H7 (cell line): ENCODE measurements around the gene VSTM4. TPM values are rescaled to one million over a fixed set of nuclear protein-coding genes. Genes with fewer than 3 reads are reported as not detected.

Experiments
- DNase-seq: peaks from one replicate; pipeline ENCODE4 v3.0.0; 2012
- H3K27me3 ChIP-seq: 2 replicates; pipeline ENCODE4 v1.6.0; 2011; ENCODE audit warnings: mild to moderate bottlenecking, low read length; ENCODE audit not compliant: control insufficient read depth, insufficient read depth
- H3K36me3 ChIP-seq: replicated peaks from 2 replicates; pipeline ENCODE4 v1.5.1; 2011; ENCODE audit warnings: low read length; ENCODE audit not compliant: control insufficient read depth, insufficient read depth
- H3K4me3 ChIP-seq: 2 replicates; pipeline ENCODE4 v1.5.1; 2011; ENCODE audit warnings: low read depth, mild to moderate bottlenecking, control low read depth, low read length, moderate library complexity; ENCODE audit not compliant: insufficient read depth
- total RNA-seq: library from RNA; depleted of rRNA; stranded (reverse); fragments of >200 nt; shearing (Covaris generic); gene quantifications from 2 replicates; pipeline ENCODE4 v1.2.3, GENCODE V29; 2014

The VSTM4 gene
- total RNA-seq, 1 experiment from 2014 or later, result 0.31 TPM

DNA sequence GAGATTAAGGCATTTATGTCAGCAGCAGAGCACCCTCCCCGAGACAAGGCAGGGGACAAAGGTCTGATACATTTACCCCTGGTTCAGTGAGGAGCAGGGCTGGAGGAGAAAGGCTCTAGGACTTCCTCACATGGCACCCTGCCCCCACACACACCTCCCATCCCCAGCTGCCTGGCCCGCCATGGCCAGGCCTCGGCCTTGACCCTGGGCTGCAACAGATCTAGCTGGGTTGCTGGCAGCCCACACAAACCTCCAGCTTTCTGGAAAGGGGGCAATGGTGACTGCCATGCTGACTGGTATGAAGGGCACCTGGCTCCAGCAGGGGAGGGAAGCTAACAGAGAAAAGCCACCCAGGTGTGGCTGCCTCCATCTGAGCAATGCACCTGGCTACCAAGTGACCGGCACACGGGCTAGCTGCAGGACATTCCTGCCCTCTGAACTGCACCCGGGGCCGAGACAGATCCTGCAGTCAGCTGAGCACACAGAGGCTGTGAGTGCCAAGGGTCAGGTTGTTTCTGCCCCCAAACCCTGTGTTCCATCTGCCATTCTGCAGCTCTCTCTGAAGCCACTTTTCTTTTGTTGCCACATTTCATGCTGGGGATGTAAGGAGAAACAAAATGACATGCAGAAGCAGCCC is 89.9 kb downstream of the VSTM4 start:
- H3K36me3 ChIP-seq, result no peaks in the 10 kb centered on the region
- H3K4me3 ChIP-seq, result no peak overlapping the region
- H3K27me3 ChIP-seq, result no peaks in the 10 kb centered on the region
- DNase-seq, result no peak

DNA sequence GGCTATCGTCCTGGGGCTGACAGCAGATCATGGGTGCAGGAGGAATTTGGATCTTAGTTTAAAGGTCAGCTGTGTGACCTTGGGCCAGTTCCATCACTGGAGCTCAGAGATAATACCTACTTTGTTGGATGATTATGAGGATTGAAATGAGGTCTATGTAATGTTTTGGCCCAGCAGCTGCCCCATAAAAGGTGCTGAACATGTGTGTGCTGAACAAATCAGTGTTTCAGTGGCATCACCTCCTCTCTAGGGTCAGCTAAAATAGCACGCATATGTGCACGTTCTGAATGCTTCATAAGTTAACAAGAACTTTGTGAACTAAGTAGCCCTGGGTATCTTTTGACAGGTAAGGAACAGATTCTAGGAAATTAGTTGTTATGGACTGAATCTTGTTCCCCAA is 90.8 kb downstream of the VSTM4 start:
- Histone ChIP-seq H3K36me3 (no peaks in the 10 kb centered on the region), H3K27me3 (no peaks in the 10 kb centered on the region), H3K4me3 (no peak overlapping the region)
- no peak for DNase-seq

DNA sequence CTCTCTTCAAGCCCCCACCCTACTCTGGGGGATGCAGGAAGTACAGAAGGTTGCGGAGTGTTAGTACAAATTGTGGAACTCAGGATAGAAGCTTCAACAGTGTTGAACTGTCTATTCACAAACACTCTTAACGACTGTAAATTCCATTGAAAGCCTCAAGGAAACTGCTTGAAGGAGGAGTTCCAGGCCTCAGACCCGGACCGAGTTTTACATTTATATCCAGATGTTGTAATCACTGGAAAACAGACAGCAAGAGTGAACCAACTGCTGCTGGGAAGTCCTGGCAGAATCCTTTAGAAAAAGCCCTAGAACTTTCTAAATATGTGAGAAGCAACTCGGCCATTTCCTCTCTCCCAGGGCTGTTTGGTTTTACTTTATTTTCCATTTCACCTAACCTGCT is 91.6 kb downstream of the VSTM4 start:
- Histone ChIP-seq H3K27me3 (no peaks in the 10 kb centered on the region), H3K36me3 (no peaks in the 10 kb centered on the region), H3K4me3 (no peak overlapping the region)
- DNase-seq, result no peak

DNA sequence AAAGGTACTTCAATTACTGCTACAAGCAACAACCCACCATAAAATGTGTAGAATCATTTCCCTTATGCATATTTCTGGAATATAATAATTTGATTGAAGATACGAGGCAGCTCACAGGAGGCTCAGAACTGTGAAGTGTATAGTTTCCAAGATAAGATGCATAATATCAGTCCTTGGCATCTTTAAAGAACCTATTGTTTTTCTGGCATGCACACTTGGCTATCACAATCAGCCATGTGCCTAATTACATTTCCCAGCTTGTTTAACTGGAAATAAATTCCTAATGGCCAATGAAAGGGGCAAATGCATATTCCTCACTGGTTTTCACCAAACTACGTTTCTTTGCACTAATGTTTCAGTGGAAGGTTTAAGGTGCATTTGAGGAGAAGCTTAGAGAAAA is 92.3 kb downstream of the VSTM4 start:
- no peak for DNase-seq
- Histone ChIP-seq H3K4me3 (no peak overlapping the region), H3K27me3 (no peaks in the 10 kb centered on the region), H3K36me3 (no peaks in the 10 kb centered on the region)

DNA sequence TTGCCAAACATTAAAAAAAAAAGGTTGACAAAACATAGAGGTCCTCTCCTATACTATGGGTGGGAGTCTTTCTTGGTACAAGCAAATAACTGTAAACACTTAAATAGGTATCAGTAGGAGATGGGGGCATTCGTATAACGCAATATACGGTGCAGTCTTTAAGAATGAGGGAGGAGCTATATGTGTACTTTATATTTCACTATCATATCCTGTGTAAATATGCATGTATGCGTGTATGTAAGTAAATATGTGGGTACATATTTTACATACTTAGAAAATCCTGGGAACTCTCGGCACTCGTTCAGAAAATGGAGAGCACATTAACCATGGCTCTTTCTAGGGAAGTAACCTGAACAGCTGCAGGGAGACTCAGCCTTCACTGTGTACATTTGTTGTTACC is 93.6 kb downstream of the VSTM4 start:
- H3K27me3 ChIP-seq, result no peaks in the 10 kb centered on the region

DNA sequence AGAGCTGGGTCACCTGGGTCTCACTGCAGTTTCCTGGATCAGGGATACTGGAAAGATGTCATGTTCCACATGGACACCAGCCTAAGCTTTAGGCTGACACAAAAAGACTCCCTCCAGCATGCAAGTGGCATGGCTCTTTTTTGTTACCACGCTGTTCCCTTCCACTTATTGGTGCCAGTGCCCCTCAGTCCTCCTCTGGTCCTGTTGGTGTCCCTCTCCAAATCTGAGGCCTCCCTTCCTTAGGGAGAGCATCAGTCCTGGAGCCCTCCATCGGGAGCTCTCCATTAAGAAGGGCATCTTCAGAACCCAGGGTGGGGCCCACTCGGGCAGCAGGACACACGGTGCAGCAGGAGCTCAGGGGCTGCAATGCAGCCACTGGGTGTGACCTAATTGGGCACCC is 99.6 kb downstream of the VSTM4 start:
- no peaks in the 10 kb centered on the region for H3K27me3 ChIP-seq
- DNase-seq, result no peak
- no peaks in the 10 kb centered on the region for H3K36me3 ChIP-seq
- H3K4me3 ChIP-seq, result no peak overlapping the region

More for the DNA sequence above, 93.6 kb downstream of the VSTM4 start:
- Histone ChIP-seq H3K4me3 (no peak overlapping the region), H3K36me3 (no peaks in the 10 kb centered on the region)
- DNase-seq, result no peak

DNA sequence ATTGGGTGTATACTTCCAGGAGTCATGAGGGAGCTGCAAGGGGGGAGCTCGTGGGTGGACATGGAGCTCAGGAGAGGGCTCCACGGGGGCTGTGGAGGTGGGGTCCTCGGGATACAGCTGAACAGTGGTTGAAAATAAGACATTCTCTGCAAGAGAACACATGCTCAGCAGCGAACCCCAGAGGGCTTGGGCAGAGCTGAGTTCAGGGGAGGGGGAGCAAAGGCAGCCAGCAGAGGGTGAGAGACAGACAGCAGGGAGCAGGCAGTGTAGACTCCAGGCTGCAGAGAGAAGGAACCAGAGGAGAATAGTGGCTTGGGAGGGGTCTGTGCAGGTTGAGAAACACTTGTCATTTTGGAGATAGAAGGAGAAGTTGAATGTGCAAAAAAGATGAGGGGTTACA is 102.7 kb downstream of the VSTM4 start:
- peak; percentile 52 for DNase-seq
- no peaks in the 10 kb centered on the region for H3K27me3 ChIP-seq

DNA sequence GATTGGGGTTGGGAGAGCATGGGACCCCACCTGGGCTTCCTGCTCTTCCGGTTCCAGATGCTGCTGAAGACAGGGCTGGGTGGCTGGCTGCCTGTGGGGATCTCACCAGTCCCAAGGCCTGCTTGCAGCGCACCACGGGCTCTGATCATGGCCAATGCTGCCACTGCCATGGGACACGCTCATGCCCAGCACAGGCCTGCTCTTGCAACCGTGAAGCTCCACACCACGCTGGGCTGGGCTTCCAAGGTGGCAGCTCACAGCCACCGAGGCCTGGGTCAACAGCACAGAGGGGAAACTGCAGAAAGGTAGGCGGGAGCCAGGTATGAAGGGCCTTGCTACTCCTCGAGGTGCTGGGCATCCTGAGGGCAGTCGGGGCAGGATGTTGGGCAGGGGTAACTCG is 103.6 kb downstream of the VSTM4 start:
- no peak for DNase-seq
- H3K4me3 ChIP-seq, result no peak overlapping the region
- no peaks in the 10 kb centered on the region for H3K36me3 ChIP-seq
- no peaks in the 10 kb centered on the region for H3K27me3 ChIP-seq

More for the DNA sequence above, 102.7 kb downstream of the VSTM4 start:
- Histone ChIP-seq H3K36me3 (no peaks in the 10 kb centered on the region), H3K4me3 (no peak overlapping the region)

DNA sequence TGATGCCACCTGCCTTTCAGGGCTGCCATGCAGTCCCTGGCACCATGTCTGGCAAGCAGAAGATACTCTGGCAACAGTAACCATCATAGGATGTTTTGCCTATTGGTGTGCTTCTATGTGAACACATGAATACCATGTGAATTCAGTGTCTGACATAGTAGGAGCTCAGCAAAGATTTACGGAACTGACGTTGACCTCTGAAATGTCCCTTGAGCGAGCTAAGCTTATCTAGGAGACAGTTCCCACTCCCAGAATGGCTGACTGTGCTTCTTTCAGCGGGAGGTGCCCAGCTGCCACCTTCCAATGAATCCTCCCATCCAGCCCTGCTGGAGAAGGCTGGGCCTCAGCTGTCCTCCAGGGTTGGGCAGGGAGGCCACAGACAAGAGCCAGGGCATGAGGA is 104.5 kb downstream of the VSTM4 start:
- Histone ChIP-seq H3K27me3 (no peaks in the 10 kb centered on the region), H3K4me3 (no peak overlapping the region), H3K36me3 (no peaks in the 10 kb centered on the region)
- no peak for DNase-seq

DNA sequence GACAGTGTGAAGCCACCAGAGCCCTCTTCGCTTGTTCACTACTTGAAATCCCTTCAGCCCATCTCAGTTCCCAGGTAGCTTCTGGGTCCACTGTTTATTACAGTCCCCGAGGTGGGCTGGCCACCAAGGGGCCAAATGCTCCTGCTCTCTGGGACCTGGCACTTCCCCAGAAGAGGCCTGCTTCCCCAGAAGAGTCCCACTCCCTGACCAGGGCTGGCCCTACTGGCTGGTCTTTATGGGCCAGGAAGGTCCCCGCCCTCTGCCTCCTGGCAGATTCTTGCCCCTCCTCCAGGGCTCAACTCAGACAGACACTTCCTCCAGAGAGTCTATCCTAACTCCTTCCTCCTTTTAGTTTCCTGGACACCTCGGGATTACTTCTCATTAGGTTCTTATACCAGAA is 105.0 kb downstream of the VSTM4 start:
- no peaks in the 10 kb centered on the region for H3K27me3 ChIP-seq
- H3K4me3 ChIP-seq, result no peak overlapping the region
- H3K36me3 ChIP-seq, result no peaks in the 10 kb centered on the region
- DNase-seq, result no peak

DNA sequence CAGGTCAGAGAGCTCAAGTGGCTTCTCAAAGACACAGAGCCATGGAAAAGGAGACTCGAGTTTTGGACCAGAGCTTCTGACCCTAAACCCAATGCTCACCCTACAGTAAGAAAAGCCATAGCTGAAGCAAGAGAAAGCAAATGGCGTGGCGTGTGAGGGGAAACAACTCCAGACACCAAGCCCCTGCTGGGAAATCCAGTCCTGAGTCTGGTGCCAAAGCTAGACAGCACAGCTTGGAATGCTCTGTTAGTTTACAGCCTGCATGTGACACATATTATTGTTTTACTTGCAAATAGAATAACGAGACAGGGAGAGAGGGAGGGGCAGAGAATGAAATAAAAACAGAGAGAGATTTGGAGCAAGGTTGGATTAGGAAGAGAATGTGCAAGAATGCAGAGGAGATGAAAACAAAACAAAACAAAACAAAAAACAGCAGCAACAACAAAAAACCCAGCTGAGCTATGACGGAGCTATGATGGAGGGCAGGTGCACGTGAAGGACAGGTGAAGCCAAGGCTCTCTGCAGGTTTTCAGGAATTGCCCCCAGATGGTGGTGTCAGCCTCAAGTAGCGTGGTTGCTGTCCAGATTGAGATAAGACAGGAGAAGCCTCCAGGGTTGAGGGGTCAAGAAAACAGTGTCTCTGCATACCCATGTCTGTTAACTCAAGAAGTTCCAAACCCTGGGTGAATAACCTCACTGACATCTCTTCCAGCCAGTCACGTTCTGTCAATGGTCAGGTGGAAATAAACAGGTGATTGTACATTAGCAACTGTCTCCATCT is 105.9 kb downstream of the VSTM4 start:
- no peaks in the 10 kb centered on the region for H3K27me3 ChIP-seq
- no peak for DNase-seq

DNA sequence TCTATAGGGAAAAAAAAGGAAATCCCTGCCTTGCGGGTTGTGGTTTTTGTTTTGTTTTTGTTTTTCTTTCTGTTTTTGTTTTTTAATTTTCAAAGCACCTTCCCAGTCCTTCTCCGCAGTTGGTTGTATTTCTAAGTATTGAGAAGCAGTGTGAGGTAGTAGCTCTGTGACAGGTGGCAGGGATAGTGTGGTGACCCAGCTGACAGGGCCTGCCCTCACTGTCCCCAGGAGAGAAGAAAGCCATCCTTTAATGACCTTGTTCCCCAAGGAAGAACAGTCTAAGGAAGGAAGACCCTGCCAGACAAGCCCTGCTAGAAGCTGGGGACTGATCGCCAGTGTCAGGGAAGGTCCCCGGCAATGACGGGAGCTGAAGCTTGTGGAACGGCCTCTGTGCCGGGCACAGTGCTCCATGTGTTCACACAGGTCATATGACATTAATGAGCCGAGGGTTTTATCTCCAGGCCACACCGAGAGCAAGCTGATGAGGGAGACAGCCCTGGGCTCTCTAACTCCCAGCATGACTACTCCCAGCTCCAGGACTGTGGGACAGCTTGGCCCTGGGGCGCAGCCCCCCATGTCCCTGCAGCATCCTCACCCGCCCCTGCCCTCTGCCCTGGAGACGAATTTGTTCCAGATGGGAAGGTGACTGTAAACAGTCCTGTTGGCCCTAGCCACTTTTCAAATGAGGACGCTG is 106.7 kb downstream of the VSTM4 start:
- Histone ChIP-seq H3K4me3 (no peak overlapping the region), H3K36me3 (no peaks in the 10 kb centered on the region), H3K27me3 (no peaks in the 10 kb centered on the region)
- no peak for DNase-seq

More for the DNA sequence above, 105.9 kb downstream of the VSTM4 start:
- no peak overlapping the region for H3K4me3 ChIP-seq
- no peaks in the 10 kb centered on the region for H3K36me3 ChIP-seq

DNA sequence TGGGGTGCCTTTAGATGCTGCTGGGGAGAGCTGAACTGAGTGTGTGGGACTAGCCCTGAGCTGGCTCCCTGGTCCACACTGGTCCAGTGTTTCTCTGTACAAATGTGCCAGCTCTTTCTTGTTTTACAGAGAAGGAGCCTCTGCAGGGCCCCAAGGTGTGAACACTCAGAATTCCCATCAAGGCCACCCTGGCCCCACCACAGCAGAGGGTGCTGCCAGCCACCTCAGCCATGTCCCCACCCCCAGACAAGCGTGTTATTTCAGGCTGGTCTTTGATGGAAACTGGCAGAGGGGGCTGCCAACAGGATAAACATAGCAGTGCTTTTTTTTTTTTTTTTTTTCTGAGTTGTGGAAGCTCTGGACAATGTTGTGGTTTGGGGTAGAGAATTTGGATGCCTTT is 107.2 kb downstream of the VSTM4 start:
- no peak for DNase-seq
- Histone ChIP-seq H3K27me3 (no peaks in the 10 kb centered on the region), H3K36me3 (no peaks in the 10 kb centered on the region), H3K4me3 (no peak overlapping the region)

DNA sequence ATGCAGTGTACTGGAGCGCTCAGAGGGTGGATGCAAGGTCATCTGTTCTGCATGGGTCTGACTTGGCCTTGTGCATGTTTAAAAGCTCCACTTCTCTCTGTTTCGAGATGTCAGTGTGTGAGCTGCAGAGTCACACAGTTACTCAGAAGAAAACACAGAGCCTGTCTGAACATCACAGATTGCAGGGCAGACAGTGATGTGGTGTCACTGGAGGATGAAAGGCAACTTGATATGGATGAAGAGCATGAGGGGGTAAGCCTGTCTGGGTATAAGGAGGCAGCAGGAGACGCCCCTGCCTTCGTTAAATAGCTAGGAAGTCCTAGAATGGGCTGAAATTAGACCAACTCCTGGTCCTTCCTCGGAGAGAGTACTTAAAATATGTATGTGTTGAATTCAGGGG is 108.2 kb downstream of the VSTM4 start:
- Histone ChIP-seq H3K27me3 (no peaks in the 10 kb centered on the region), H3K4me3 (no peak overlapping the region), H3K36me3 (no peaks in the 10 kb centered on the region)
- DNase-seq, result no peak

DNA sequence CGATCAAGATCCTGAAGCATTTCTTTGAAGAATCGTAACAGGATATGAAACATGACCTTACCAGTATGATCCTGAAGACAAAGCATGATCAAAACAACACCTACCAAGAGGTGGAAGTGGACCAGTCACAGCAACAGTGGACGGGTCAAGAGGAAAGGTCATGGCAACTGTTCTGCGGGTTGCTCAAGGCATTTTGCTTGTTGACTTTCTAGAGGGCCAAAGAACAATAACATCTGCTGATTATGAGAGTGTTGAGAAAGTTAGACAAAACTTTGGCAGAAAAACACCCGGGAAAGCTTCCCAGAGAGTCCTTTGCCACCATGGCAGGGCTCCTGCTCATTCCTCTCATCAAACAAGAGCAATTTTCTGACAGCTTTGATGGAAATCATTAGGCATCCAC is 110.1 kb downstream of the VSTM4 start:
- H3K36me3 ChIP-seq, result no peaks in the 10 kb centered on the region
- H3K27me3 ChIP-seq, result no peaks in the 10 kb centered on the region
- DNase-seq, result no peak
- H3K4me3 ChIP-seq, result no peak overlapping the region
